ENCODE measurements around the gene PAN2. TPM values are rescaled to one million over a fixed set of nuclear protein-coding genes. Genes with fewer than 3 reads are reported as not detected.
A peak's percentile ranks its signal among the peaks of the same experiment; 100 is the strongest.

Gene PAN2
- total RNA-seq, 1 donor from 2014 or later, result 20.5 TPM

DNA sequence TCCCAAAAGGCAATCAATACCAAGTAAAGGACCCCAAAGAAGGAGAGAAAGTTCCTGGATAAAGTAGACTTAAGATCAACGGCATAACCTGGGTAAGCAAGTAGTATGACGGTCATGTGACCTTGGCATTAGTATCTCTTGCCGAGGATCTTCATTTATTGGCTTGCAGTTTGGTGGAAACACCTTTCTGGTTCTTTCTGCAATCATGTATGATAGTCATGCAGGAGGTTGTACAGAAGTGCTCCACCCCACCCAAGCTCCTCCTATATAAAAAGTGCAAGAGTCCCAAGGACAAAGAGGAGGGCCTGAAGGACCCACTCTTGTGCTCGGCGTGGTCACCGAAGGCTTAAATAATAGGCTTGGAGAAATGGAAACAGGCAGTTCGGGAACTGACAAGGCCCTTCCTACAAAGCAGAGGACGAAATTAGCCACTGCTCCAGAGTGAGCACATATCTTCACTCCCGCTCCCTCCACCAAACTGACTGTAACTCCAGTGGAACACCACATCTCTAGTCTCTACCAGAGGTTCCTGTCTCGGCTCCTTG, 34.4 kb downstream of the PAN2 start:
- Histone ChIP-seq H3K4me3 (ENCODE audit: low read depth, low read length) (peak overlapping the region; percentile 77), H3K27me3 (ENCODE audit: control insufficient read depth, insufficient read depth, low read length) (no peaks in the 10 kb centered on the region), H3K36me3 (ENCODE audit: control insufficient read depth, insufficient read depth, low read length) (peaks cover 7% of the 10 kb centered on the region)
- FAIRE-seq (no peak), DNase-seq (ENCODE audit: low read depth) (peak; percentile 39)
- TF ChIP-seq, protein P1, sequence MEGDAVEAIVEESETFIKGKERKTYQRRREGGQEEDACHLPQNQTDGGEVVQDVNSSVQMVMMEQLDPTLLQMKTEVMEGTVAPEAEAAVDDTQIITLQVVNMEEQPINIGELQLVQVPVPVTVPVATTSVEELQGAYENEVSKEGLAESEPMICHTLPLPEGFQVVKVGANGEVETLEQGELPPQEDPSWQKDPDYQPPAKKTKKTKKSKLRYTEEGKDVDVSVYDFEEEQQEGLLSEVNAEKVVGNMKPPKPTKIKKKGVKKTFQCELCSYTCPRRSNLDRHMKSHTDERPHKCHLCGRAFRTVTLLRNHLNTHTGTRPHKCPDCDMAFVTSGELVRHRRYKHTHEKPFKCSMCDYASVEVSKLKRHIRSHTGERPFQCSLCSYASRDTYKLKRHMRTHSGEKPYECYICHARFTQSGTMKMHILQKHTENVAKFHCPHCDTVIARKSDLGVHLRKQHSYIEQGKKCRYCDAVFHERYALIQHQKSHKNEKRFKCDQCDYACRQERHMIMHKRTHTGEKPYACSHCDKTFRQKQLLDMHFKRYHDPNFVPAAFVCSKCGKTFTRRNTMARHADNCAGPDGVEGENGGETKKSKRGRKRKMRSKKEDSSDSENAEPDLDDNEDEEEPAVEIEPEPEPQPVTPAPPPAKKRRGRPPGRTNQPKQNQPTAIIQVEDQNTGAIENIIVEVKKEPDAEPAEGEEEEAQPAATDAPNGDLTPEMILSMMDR (IDR thresholded peaks at IDR 0.05; ENCODE audit: insufficient read depth, low read length, severe bottlenecking), result no peak

DNA sequence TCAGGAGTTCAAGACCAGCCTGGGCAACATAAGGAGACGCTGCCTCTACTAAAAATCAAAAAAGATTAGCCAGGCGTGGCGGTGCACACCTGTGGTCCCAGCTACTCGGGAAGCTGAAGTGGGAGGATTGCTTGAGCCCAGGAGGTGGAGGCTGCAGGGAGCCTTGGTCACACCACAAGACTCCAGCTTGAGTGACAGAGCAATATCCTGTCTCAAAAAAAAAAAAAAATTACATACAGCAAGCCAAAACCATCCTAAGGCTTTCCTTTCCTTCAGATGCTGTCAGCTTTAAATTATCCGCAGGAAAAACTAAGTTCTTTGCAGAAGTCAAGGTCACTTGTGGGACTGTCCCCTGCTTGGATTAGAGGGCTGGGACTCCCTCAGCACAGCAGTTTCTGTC, 35.0 kb downstream of the PAN2 start:
- TF ChIP-seq, protein P1 (IDR thresholded peaks at IDR 0.05; ENCODE audit: insufficient read depth, low read length, severe bottlenecking), result no peak
- Histone ChIP-seq H3K4me3 (ENCODE audit: low read depth, low read length) (no peak overlapping the region), H3K36me3 (ENCODE audit: control insufficient read depth, insufficient read depth, low read length) (peaks cover 7% of the 10 kb centered on the region), H3K27me3 (ENCODE audit: control insufficient read depth, insufficient read depth, low read length) (no peaks in the 10 kb centered on the region)
- FAIRE-seq (no peak), DNase-seq (ENCODE audit: low read depth) (no peak)

DNA sequence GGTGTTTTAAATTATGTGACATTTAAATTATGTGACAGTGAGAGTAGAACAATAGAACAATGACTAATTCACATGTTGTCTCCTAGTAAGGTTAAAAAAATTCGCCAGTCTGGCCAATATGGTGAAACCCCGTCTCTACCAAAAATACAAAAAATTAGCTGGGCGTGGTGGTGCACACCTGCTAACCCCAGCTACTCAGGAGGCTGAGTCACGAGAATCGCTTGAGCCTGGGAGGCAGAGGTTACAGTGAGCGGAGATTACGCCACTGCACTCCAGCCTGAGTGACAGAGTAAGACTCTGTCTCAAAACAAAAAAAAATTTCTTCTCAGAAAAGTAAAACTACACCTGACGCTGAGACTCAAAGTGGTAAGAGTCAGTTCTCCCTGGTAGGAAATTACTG, 36.4 kb downstream of the PAN2 start:
- Histone ChIP-seq H3K27me3 (ENCODE audit: control insufficient read depth, insufficient read depth, low read length) (no peaks in the 10 kb centered on the region), H3K4me3 (ENCODE audit: low read depth, low read length) (no peak overlapping the region), H3K36me3 (ENCODE audit: control insufficient read depth, insufficient read depth, low read length) (peaks cover 7% of the 10 kb centered on the region)
- FAIRE-seq (no peak), DNase-seq (ENCODE audit: low read depth) (no peak)
- TF ChIP-seq, protein P1 (IDR thresholded peaks at IDR 0.05; ENCODE audit: insufficient read depth, low read length, severe bottlenecking), result no peak

DNA sequence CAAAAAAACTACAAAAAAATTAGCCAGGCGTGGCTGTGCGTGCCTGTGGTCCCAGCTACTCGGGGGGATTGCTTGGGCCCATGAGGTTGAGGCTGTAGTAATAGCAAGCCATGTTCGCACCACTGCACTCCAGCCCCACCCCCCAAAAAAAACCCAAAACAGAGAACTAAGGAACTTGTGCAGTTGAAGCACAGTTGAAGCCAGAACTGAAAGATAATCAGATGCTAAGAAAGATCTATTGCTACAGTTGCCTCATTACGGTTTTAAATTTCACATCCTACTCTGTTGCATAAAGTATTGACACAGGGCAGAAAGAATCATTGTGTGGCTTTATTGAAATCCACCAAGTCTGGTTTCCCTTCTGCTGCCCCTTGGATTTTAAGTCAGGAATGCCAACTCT, 37.5 kb downstream of the PAN2 start:
- DNase-seq (ENCODE audit: low read depth), result no peak
- H3K36me3 ChIP-seq (ENCODE audit: control insufficient read depth, insufficient read depth, low read length), result peaks cover 4% of the 10 kb centered on the region
- FAIRE-seq, result no peak
- no peak overlapping the region for H3K4me3 ChIP-seq (ENCODE audit: low read depth, low read length)
- H3K27me3 ChIP-seq (ENCODE audit: control insufficient read depth, insufficient read depth, low read length), result no peaks in the 10 kb centered on the region
- TF ChIP-seq, protein P1 (IDR thresholded peaks at IDR 0.05; ENCODE audit: insufficient read depth, low read length, severe bottlenecking), result no peak

DNA sequence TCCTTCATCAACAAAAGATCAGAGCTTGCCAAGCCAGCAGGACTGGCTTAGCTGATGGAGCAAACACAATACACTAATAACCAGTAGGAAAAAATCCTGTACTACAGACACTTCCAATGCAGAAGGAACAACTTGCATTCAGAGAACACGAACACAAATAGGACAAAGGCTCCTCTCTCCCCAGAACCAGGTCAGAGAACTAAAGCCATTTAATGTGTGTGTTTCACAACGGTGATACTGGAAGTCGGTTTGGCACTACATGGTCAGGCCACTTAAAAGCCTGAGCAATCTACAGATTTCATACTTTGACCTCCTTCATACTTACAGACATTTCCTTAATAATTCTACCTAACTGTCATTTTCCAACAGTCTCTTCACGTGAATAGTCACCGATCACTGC, 40.0 kb downstream of the PAN2 start:
- DNase-seq (ENCODE audit: low read depth), result no peak
- H3K36me3 ChIP-seq (ENCODE audit: control insufficient read depth, insufficient read depth, low read length), result peaks cover 4% of the 10 kb centered on the region
- FAIRE-seq, result no peak
- H3K27me3 ChIP-seq (ENCODE audit: control insufficient read depth, insufficient read depth, low read length), result no peaks in the 10 kb centered on the region
- TF ChIP-seq, protein P1 (IDR thresholded peaks at IDR 0.05; ENCODE audit: insufficient read depth, low read length, severe bottlenecking), result no peak
- no peak overlapping the region for H3K4me3 ChIP-seq (ENCODE audit: low read depth, low read length)

Data from bronchial epithelial cell (primary cell).